Neuronal stem cell (in vitro differentiated cells): ENCODE data around the gene C1RL.
A peak's percentile ranks its signal among the peaks of the same experiment; 100 is the strongest.
"Not testable (repeated sequence)": the region's sequence is repeated elsewhere in the genome, so short reads cannot be mapped to it uniquely, and the experiment has no call there.

ENCODE experiments used
- DNase-seq: peaks from one replicate; pipeline ENCODE4 v3.0.0-alpha.2; 2013; ENCODE audit warnings: low spot score
- H2AFZ ChIP-seq: one replicate; pipeline ENCODE4 v1.6.1; 2013; ENCODE audit warnings: mild to moderate bottlenecking, low read length, inconsistent platforms
- H2AK5ac ChIP-seq: 2 replicates; pipeline ENCODE4 v1.6.1; 2013; ENCODE audit warnings: low read depth, mild to moderate bottlenecking, inconsistent platforms, low read length, moderate library complexity, mixed read lengths
- H2BK120ac ChIP-seq: 2 replicates; pipeline ENCODE4 v1.6.1; 2013; ENCODE audit warnings: low read depth, mild to moderate bottlenecking, inconsistent platforms, low read length, moderate library complexity, mixed read lengths
- H2BK12ac ChIP-seq: one replicate; pipeline ENCODE4 v1.6.1; 2013; ENCODE audit warnings: low read length, inconsistent platforms
- H2BK15ac ChIP-seq: 2 replicates; pipeline ENCODE4 v1.6.1; 2013; ENCODE audit warnings: mild to moderate bottlenecking, low read length, inconsistent platforms, mixed read lengths
- H2BK5ac ChIP-seq: one replicate; pipeline ENCODE4 v1.6.1; 2013; ENCODE audit warnings: inconsistent platforms, mild to moderate bottlenecking, low read length, moderate library complexity
- H3K14ac ChIP-seq: one replicate; pipeline ENCODE4 v1.6.1; 2013; ENCODE audit warnings: low read length, inconsistent platforms
- H3K18ac ChIP-seq: 2 replicates; pipeline ENCODE4 v1.6.1; 2013; ENCODE audit warnings: low read length, inconsistent platforms
- H3K23ac ChIP-seq: 2 replicates; pipeline ENCODE4 v1.6.1; 2013; ENCODE audit warnings: low read depth, mild to moderate bottlenecking, mixed read lengths, low read length, inconsistent platforms; ENCODE audit not compliant: poor library complexity
- H3K27ac ChIP-seq: replicated peaks from 3 replicates; pipeline ENCODE4 v1.5.1; 2013; ENCODE audit warnings: low read length, inconsistent platforms
- H3K27me3 ChIP-seq, 3 experiments: 2 replicates each; pipeline ENCODE4 v1.6.1; 2013; ENCODE audit warnings: low read length in 3 of 3, mild to moderate bottlenecking in 2 of 3, inconsistent platforms in 1 of 3, low read depth in 1 of 3, mixed read lengths in 1 of 3, moderate library complexity in 1 of 3; ENCODE audit not compliant: control insufficient read depth in 3 of 3, insufficient read depth in 3 of 3
- H3K36me3 ChIP-seq, 2 donors: replicated peaks in 1 of 2; 2 replicates each; pipeline ENCODE4 v1.6.1; 2013; ENCODE audit warnings: low read length in 2 of 2; ENCODE audit not compliant: control insufficient read depth in 2 of 2, insufficient read depth in 2 of 2
- H3K4ac ChIP-seq: 2 replicates; pipeline ENCODE4 v1.6.1; 2013; ENCODE audit warnings: inconsistent platforms, mild to moderate bottlenecking, low read length, moderate library complexity
- H3K4me1 ChIP-seq, 2 donors: 1 replicate in 1 of 2; 2 replicates in 1 of 2; pipeline ENCODE4 v1.6.1; 2013; ENCODE audit warnings: low read length in 2 of 2, low read depth in 1 of 2; ENCODE audit not compliant: control insufficient read depth in 2 of 2, insufficient read depth in 1 of 2
- H3K4me2 ChIP-seq: one replicate; pipeline ENCODE4 v1.6.1; 2013; ENCODE audit warnings: mild to moderate bottlenecking, low read length, inconsistent platforms; ENCODE audit not compliant: insufficient read depth, poor library complexity, severe bottlenecking
- H3K4me3 ChIP-seq, 2 donors: 2 replicates each; pipeline ENCODE4 v1.5.1; 2013; ENCODE audit warnings: low read length in 2 of 2, mild to moderate bottlenecking in 2 of 2, inconsistent platforms in 1 of 2, moderate library complexity in 1 of 2
- H3K79me1 ChIP-seq: one replicate; pipeline ENCODE4 v1.6.1; 2013; ENCODE audit warnings: low read depth, mild to moderate bottlenecking, inconsistent platforms, low read length, moderate library complexity
- H3K9ac ChIP-seq: one replicate; pipeline ENCODE4 v1.6.1; 2013; ENCODE audit warnings: mild to moderate bottlenecking, low read depth, low read length, inconsistent platforms; ENCODE audit not compliant: poor library complexity
- H3K9me3 ChIP-seq, 2 donors: replicated peaks in 1 of 2; 2 replicates each; pipeline versions ENCODE3 to v1.6.1; 2013; ENCODE audit warnings: low read length in 2 of 2, mild to moderate bottlenecking in 2 of 2, inconsistent platforms in 1 of 2, low read depth in 1 of 2, mixed read lengths in 1 of 2, moderate library complexity in 1 of 2; ENCODE audit not compliant: control insufficient read depth in 2 of 2, insufficient read depth in 1 of 2
- H4K8ac ChIP-seq: one replicate; pipeline ENCODE4 v1.6.1; 2013; ENCODE audit warnings: low read depth, mild to moderate bottlenecking, inconsistent platforms, low read length, moderate library complexity
- H4K91ac ChIP-seq: one replicate; pipeline ENCODE4 v1.6.1; 2013; ENCODE audit warnings: low read length, low read depth, mild to moderate bottlenecking, inconsistent platforms; ENCODE audit not compliant: poor library complexity
- WGBS, 2 donors: extraction: QIAGEN DNeasy Blood & Tissue Kit; methylation state at CpG; one replicate each; pipeline ENCODE4 v1.1.7; 2013; ENCODE audit warnings: missing lambda C conversion rate in 2 of 2, mixed read lengths in 1 of 2; ENCODE audit not compliant: insufficient read length in 2 of 2, insufficient replicate concordance in 1 of 2; ENCODE audit errors: extremely low coverage in 2 of 2; 5-methylcytosine and 5-hydroxymethylcytosine counted together

Gene C1RL

DNA sequence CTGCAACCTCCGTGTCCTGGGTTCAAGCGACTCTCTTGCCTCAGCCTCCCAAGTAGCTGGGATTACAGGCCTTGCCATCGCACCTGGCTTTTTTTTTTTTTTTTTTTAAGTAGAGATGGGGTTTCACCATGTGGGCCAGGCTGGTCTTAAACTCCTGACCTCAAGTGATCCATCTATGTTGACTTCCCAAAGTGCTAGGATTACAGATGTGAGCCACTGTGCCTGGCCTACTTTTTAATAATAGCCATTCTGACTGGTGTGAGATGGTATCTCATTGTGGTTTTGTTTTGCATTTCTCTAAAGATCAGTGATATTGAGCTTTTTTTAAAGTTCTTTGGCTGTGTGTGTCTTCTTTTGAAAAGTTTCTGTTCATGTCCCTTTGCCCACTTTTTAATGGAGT, 59.0 kb downstream of the C1RL start:
- not testable (repeated sequence) for H4K91ac ChIP-seq, H3K4me2 ChIP-seq, H2AFZ ChIP-seq, H2BK5ac ChIP-seq, H3K23ac ChIP-seq, H3K4me3 ChIP-seq, H2AK5ac ChIP-seq, H4K8ac ChIP-seq, H3K27ac ChIP-seq, H3K36me3 ChIP-seq, H2BK120ac ChIP-seq, DNase-seq, H3K18ac ChIP-seq, H3K79me1 ChIP-seq, H3K14ac ChIP-seq, H3K27me3 ChIP-seq, H3K9ac ChIP-seq, H3K4me1 ChIP-seq, H2BK12ac ChIP-seq, H3K4ac ChIP-seq, H2BK15ac ChIP-seq, H3K9me3 ChIP-seq
- WGBS, 2 donors = no CpG with 5 or more reads among the region's 3 CpGs

DNA sequence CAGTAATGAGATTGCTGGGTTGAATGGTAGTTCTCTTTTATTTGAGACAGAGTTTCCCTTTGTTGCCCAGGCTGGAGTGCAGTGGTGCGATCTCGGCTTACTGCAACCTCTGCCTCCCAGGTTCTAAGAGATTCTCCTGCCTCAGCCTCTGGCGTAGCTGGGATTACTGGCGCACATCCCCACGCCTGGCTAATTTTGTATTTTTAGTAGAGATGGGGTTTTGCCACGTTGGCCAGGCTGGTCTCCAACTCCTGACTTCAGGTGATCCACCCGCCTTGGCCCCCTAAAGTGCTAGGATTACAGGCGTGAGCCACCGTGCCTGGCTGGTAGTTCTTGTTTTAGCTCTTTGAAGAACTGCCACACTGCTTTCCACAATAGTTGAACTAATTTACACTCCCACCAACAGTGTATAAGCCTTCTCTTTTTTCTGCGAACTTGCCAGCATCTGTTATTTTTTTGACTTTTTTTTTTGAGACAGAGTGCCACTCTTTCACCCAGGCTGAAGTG, 59.5 kb downstream of the C1RL start:
- not testable (repeated sequence) for H3K4me3 ChIP-seq, H3K4me1 ChIP-seq, H2BK15ac ChIP-seq, H2BK5ac ChIP-seq, H3K4me2 ChIP-seq, H3K27me3 ChIP-seq, H3K27ac ChIP-seq, H4K91ac ChIP-seq, H3K4ac ChIP-seq, H3K14ac ChIP-seq, H3K18ac ChIP-seq, H2BK12ac ChIP-seq, H2AK5ac ChIP-seq, H3K9me3 ChIP-seq, H3K36me3 ChIP-seq, H3K9ac ChIP-seq, H3K23ac ChIP-seq, H4K8ac ChIP-seq, H2AFZ ChIP-seq, DNase-seq, H2BK120ac ChIP-seq, H3K79me1 ChIP-seq
- WGBS, 2 donors = no CpG with 5 or more reads among the region's 10 CpGs

DNA sequence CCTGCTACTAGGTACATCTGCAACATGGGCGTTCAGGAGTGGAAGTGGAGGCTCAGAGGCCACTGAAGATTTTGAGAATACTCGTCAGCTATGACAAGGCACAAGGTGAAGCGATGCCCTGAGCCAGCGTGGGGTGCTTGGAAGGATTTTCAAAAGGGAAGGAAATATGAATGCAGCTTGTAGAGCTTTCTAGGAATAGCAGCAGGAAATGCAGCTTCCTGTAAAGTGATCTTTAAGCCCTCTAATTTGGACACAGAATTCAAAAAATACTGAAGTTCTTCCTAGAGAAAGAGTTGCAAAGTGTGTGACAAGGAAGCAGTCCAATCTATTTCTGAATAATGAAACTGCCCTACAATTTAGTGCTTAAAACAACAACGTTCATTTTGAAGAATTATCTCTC, 61.7 kb downstream of the C1RL start:
- Histone ChIP-seq H3K18ac (no peak overlapping the region), H4K8ac (no peak overlapping the region), H2BK12ac (no peak overlapping the region), H3K14ac (no peak overlapping the region), H2BK5ac (no peak overlapping the region), H3K27ac (no peak overlapping the region), H3K23ac (no peak overlapping the region), H2BK15ac (no peak overlapping the region), H2AFZ (no peak overlapping the region), H4K91ac (no peak overlapping the region), H3K36me3 (no peaks in the 10 kb centered on the region), H3K4me2 (no peak overlapping the region), H3K27me3 (no peaks in the 10 kb centered on the region), H3K4ac (no peak overlapping the region), H2BK120ac (no peak overlapping the region), H3K4me3 (no peak overlapping the region), H3K4me1 (peaks cover 0 to 2% of the 10 kb centered on the region in 2 donors), H3K9me3 (peaks cover 0 to 5% of the 10 kb centered on the region in 2 donors), H3K9ac (peak overlapping the region; percentile 2), H2AK5ac (no peak overlapping the region), H3K79me1 (no peaks in the 10 kb centered on the region)
- WGBS, 2 donors = no CpG with 5 or more reads among the region's 5 CpGs
- DNase-seq = no peak

DNA sequence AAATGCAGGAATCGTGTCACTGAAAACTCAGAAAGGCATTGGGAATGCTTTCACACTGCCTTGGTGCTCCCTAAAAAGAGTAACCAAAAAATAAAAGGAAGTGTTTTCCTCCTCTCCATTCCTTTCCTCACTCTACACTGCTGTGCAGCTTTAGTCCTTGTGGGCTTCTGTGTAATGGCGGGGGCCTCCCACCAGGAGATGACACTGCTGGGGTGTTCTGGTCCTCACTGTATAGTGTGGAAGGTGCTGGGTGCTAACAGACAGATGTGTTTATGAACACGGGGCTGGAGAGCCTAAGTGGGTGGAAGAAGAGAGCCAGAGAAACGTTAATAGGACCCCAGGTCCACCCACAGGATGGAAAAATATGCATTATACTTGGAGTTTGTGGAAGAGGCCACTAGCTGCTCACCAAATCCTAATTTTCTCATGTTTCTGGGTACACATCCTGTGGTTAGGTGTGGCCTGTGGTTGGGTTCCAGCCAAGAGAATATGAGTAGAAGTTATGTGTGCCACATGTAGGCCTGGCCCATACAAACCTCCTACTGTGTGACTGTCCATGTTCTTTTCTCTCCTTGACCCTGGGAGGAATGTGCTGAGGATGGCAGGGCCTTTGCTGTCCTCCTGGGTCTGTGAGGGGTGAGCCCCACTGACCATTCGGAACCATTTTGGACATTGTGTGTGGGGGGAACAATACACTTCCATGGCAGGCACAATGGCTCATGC, 62.5 kb downstream of the C1RL start:
- Histone ChIP-seq H3K4ac (no peak overlapping the region), H3K14ac (no peak overlapping the region), H3K18ac (no peak overlapping the region), H2BK5ac (no peak overlapping the region), H4K8ac (no peak overlapping the region), H3K23ac (no peak overlapping the region), H4K91ac (no peak overlapping the region), H2AK5ac (no peak overlapping the region), H2BK15ac (no peak overlapping the region), H2BK120ac (no peak overlapping the region), H3K27me3 (no peaks in the 10 kb centered on the region), H2AFZ (no peak overlapping the region), H3K79me1 (no peaks in the 10 kb centered on the region), H3K4me1 (peaks cover 0 to 2% of the 10 kb centered on the region in 2 donors), H3K9me3 (peaks cover 0 to 5% of the 10 kb centered on the region in 2 donors), H3K4me3 (no peak overlapping the region), H2BK12ac (no peak overlapping the region), H3K4me2 (no peak overlapping the region), H3K9ac (peak overlapping the region; percentile 14), H3K36me3 (no peaks in the 10 kb centered on the region), H3K27ac (no peak overlapping the region)
- DNase-seq = no peak
- no CpG with 5 or more reads among the region's 5 CpGs for WGBS, 2 donors
